MM.1S (cell line): ENCODE measurements around the gene UGGT2.
"Not testable (repeated sequence)": the region's sequence is repeated elsewhere in the genome, so short reads cannot be mapped to it uniquely, and the experiment has no call there.

Experiments
- DNase-seq: peaks from one replicate; pipeline ENCODE4 v3.0.0-alpha.2; 2015
- H2AFZ ChIP-seq: fragments of 300-600 bp; sonication (generic); 2 replicates; pipeline ENCODE4 v1.6.0; 2016; ENCODE audit warnings: antibody characterized with exemption, low read length
- H3F3A ChIP-seq: fragments of 300-600 bp; sonication (generic); 2 replicates; pipeline ENCODE4 v1.6.1; 2016; ENCODE audit warnings: mild to moderate bottlenecking, antibody characterized with exemption, low read length, moderate library complexity, mixed read lengths; ENCODE audit not compliant: insufficient read depth
- H3K27ac ChIP-seq: fragments of 300-600 bp; sonication (generic); 2 replicates; pipeline ENCODE4 v1.5.1; 2016; ENCODE audit warnings: mild to moderate bottlenecking, low read length
- H3K27me3 ChIP-seq: fragments of 300-600 bp; sonication (generic); replicated peaks from 2 replicates; pipeline ENCODE4 v1.6.0; 2016; ENCODE audit warnings: low read length; ENCODE audit not compliant: insufficient read depth
- H3K36me3 ChIP-seq: fragments of 300-600 bp; sonication (generic); replicated peaks from 2 replicates; pipeline ENCODE4 v1.6.1; 2016; ENCODE audit warnings: mild to moderate bottlenecking, low read length, mixed read lengths; ENCODE audit not compliant: insufficient read depth
- H3K4me1 ChIP-seq: fragments of 300-600 bp; sonication (generic); 2 replicates; pipeline ENCODE4 v1.6.1; 2016; ENCODE audit warnings: low read length, mixed read lengths
- H3K4me2 ChIP-seq: fragments of 300-600 bp; sonication (generic); 2 replicates; pipeline ENCODE4 v1.6.0; 2016; ENCODE audit warnings: low read depth, low read length
- H3K4me3 ChIP-seq: fragments of 300-600 bp; sonication (generic); 2 replicates; pipeline ENCODE4 v1.5.1; 2016; ENCODE audit warnings: low read length, mixed read lengths
- H3K79me2 ChIP-seq: fragments of 300-600 bp; sonication (generic); 2 replicates; pipeline ENCODE4 v1.6.1; 2016; ENCODE audit warnings: mixed run types, low read length, mixed read lengths
- H3K9ac ChIP-seq: fragments of 300-600 bp; sonication (generic); 2 replicates; pipeline ENCODE4 v1.6.1; 2016; ENCODE audit warnings: low read length, mixed read lengths
- H3K9me2 ChIP-seq: fragments of 300-600 bp; sonication (generic); replicated peaks from 2 replicates; pipeline ENCODE4 v1.6.1; 2016; ENCODE audit warnings: mild to moderate bottlenecking, low read length, mixed read lengths; ENCODE audit not compliant: insufficient read depth
- H3K9me3 ChIP-seq: fragments of 300-600 bp; sonication (generic); replicated peaks from 2 replicates; pipeline ENCODE4 v1.6.1; 2016; ENCODE audit warnings: mild to moderate bottlenecking, low read length, mixed read lengths; ENCODE audit not compliant: insufficient read depth
- H4K20me1 ChIP-seq: fragments of 300-600 bp; sonication (generic); 2 replicates; pipeline ENCODE4 v1.6.1; 2016; ENCODE audit warnings: mild to moderate bottlenecking, low read length, moderate library complexity, mixed read lengths; ENCODE audit not compliant: insufficient read depth
- CTCF ChIP-seq: fragments of 300-600 bp; sonication (generic); IDR thresholded peaks from 2 replicates; pipeline ENCODE4 v1.5.1; 2016; ENCODE audit warnings: antibody characterized with exemption, low read length, mixed read lengths
- EZH2 ChIP-seq: fragments of 300-600 bp; sonication (generic); optimal IDR thresholded peaks from 2 replicates; pipeline ENCODE3; 2017; ENCODE audit warnings: low read depth, mild to moderate bottlenecking, antibody characterized with exemption, low read length, mixed read lengths
- EZH2phosphoT487 ChIP-seq: fragments of 300-600 bp; sonication (generic); IDR thresholded peaks from 2 replicates; pipeline ENCODE4 v1.6.1; 2018; ENCODE audit warnings: antibody characterized with exemption, low read length

Gene UGGT2

DNA sequence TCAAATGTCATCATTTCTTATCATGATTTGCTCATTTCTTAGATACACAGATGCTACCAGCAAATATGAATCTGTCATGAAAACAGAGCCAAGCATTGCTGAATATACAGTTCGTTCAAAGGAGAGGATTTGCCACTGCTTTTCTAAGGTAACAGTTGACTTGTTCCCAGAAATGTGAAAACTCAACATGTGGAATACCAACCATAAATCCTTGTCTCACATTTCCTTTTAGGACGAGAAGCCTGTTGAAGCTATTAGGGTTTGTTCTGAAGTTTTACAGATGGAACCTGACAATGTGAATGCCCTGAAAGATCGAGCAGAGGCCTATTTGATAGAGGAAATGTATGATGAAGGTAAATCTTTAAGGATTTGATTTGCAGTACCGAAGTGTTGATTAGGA lies 289.6 kb downstream of the UGGT2 start:
- Histone ChIP-seq H3K9me2 (no peaks in the 10 kb centered on the region), H3K79me2 (0 out of 2 replicates have a peak, but pooled peaks cover 3% of the 10 kb centered on the region), H4K20me1 (no peaks in the 10 kb centered on the region), H2AFZ (no peak overlapping the region), H3K9me3 (no peaks in the 10 kb centered on the region), H3K27me3 (no peaks in the 10 kb centered on the region), H3K27ac (no peak overlapping the region), H3K36me3 (no peaks in the 10 kb centered on the region; the same call in 1 of the 2 replicates), H3K4me2 (no peak overlapping the region), H3K4me3 (no peak overlapping the region), H3K9ac (no peak overlapping the region), H3F3A (no peaks in the 10 kb centered on the region), H3K4me1 (0 out of 2 replicates have a peak, but pooled peaks cover 4% of the 10 kb centered on the region)
- DNase-seq = no peak
- TF ChIP-seq EZH2 (no peak), EZH2phosphoT487 (no peak), CTCF (no peak)

- not testable (repeated sequence) for H3K27me3 ChIP-seq, H3K79me2 ChIP-seq, H4K20me1 ChIP-seq, H3K36me3 ChIP-seq, H2AFZ ChIP-seq, H3F3A ChIP-seq, H3K27ac ChIP-seq, H3K4me3 ChIP-seq, DNase-seq, H3K4me2 ChIP-seq, H3K9me3 ChIP-seq, H3K9ac ChIP-seq, H3K9me2 ChIP-seq, H3K4me1 ChIP-seq
Measured at GRCh38 chr13:95762626-95763025, 290.6 kb downstream of the UGGT2 start.

- no peak overlapping the region for H3K4me3 ChIP-seq
- H3K4me2 ChIP-seq = no peak overlapping the region
- H3K79me2 ChIP-seq = peaks cover 40% of the 10 kb centered on the region
- no peak overlapping the region for H3K9ac ChIP-seq
- no peak for TF ChIP-seq EZH2phosphoT487
- TF ChIP-seq CTCF = no peak
- TF ChIP-seq EZH2 = no peak
- H4K20me1 ChIP-seq = no peaks in the 10 kb centered on the region
- no peaks in the 10 kb centered on the region for H3K4me1 ChIP-seq
- H3K27me3 ChIP-seq = no peaks in the 10 kb centered on the region
- H2AFZ ChIP-seq = no peak overlapping the region
- no peak overlapping the region for H3K27ac ChIP-seq
- H3K9me3 ChIP-seq = no peaks in the 10 kb centered on the region
- H3F3A ChIP-seq = no peaks in the 10 kb centered on the region
- no peak for DNase-seq
- no peaks in the 10 kb centered on the region; the same call in 1 of the 2 replicates for H3K36me3 ChIP-seq
- H3K9me2 ChIP-seq = no peaks in the 10 kb centered on the region
Measured at GRCh38 chr13:95756072-95756471, 297.1 kb downstream of the UGGT2 start.

GRCh38 chr13:95754069-95754468 lies 299.1 kb downstream of the UGGT2 start:
- no peak for TF ChIP-seq EZH2
- no peak for TF ChIP-seq EZH2phosphoT487
- TF ChIP-seq CTCF = no peak
- no peaks in the 10 kb centered on the region for H4K20me1 ChIP-seq
- no peaks in the 10 kb centered on the region for H3K9me2 ChIP-seq
- H3K9me3 ChIP-seq = no peaks in the 10 kb centered on the region
- H3K4me3 ChIP-seq = no peak overlapping the region
- no peak overlapping the region for H3K4me2 ChIP-seq
- H3K79me2 ChIP-seq = peaks cover 52% of the 10 kb centered on the region
- no peaks in the 10 kb centered on the region for H3K27me3 ChIP-seq
- H2AFZ ChIP-seq = no peak overlapping the region
- H3K36me3 ChIP-seq = no peaks in the 10 kb centered on the region; the same call in 1 of the 2 replicates
- peaks cover 4% of the 10 kb centered on the region; the same call in 1 of the 2 replicates for H3F3A ChIP-seq
- H3K27ac ChIP-seq = no peak overlapping the region
- H3K4me1 ChIP-seq = peaks cover 10% of the 10 kb centered on the region
- DNase-seq = no peak
- H3K9ac ChIP-seq = no peak overlapping the region
